Fibroblast of villous mesenchyme (primary cell): ENCODE data around the gene GHRH. TPM values are rescaled to one million over a fixed set of nuclear protein-coding genes. Genes with fewer than 3 reads are reported as not detected.

ENCODE experiments used
- DNase-seq: peaks from one replicate; pipeline ENCODE4 v3.0.0-alpha.2; 2010; ENCODE audit warnings: low read depth
- H3K4me3 ChIP-seq: 2 replicates; pipeline ENCODE4 v1.5.1; 2011; ENCODE audit warnings: low read depth, mild to moderate bottlenecking, low read length
- total RNA-seq: library from RNA; depleted of rRNA; stranded (reverse); fragments of >200 nt; gene quantifications from 2 replicates; pipeline ENCODE4 v1.2.3, GENCODE V29; 2012
- TF ChIP-seq, protein P1 (sequence below): IDR thresholded peaks from 2 replicates; pipeline ENCODE4 v1.5.1; 2012; ENCODE audit warnings: low read depth, mild to moderate bottlenecking, low read length; ENCODE audit not compliant: insufficient read depth

The GHRH gene
- total RNA-seq, 1 donor, result not detected

DNA sequence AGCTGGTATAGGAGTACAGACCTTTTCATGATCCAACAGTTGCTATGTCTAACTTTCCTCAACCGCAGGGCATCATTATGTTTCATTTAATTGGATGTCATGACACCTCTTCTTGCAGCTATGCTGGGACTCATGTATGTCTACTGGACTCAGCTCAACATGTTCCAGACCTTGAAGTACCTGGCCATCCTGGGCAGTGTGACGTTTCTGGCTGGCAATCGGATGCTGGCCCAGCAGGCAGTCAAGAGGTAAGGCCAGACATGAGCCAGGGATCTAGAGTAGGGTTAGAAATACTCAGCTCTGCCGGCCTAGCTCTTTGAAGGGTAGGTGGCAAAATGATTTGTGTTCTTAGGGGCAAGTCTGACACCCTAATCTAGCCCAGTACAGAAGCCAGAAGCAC is 25.2 kb downstream of the GHRH start:
- no peak for DNase-seq
- TF ChIP-seq, protein P1, sequence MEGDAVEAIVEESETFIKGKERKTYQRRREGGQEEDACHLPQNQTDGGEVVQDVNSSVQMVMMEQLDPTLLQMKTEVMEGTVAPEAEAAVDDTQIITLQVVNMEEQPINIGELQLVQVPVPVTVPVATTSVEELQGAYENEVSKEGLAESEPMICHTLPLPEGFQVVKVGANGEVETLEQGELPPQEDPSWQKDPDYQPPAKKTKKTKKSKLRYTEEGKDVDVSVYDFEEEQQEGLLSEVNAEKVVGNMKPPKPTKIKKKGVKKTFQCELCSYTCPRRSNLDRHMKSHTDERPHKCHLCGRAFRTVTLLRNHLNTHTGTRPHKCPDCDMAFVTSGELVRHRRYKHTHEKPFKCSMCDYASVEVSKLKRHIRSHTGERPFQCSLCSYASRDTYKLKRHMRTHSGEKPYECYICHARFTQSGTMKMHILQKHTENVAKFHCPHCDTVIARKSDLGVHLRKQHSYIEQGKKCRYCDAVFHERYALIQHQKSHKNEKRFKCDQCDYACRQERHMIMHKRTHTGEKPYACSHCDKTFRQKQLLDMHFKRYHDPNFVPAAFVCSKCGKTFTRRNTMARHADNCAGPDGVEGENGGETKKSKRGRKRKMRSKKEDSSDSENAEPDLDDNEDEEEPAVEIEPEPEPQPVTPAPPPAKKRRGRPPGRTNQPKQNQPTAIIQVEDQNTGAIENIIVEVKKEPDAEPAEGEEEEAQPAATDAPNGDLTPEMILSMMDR, result no peak
- H3K4me3 ChIP-seq, result no peak overlapping the region

DNA sequence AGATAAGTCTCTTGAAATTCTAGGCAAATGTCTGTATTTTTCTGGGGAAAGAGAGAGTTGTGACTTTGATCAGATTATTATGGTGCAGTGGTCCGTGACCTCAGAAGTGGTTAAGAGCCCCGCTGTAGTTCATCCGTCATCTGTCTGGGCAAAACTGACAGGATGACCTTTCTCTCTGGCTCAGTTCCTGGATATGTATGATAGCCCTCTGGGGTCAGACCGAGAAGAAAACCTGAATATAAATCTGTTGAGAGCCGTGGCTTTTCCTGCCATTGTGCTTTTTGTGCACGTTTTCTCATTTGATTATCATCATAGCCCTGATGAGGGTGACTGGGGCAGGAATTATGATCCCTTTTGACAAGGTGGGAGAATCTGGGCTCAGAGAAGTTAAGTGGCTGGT is 26.5 kb downstream of the GHRH start:
- DNase-seq, result no peak
- H3K4me3 ChIP-seq, result no peak overlapping the region
- TF ChIP-seq, protein P1, result no peak

DNA sequence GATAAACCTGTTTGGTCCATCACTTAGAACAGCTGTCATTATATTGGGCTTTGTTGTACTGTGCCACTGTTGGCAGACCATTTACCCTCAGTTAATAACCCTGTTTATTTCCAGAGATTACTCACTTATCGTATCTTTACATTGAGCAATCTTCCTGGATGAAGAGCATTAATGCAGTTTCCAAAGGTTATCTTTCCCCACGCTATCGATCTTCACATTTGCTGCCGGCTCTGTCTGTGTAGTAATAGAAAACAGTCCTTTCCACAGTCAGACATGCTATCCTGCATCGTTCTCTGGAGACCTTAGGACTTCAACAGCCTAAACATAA is 27.4 kb downstream of the GHRH start:
- no peak for DNase-seq
- TF ChIP-seq, protein P1, result no peak
- no peak overlapping the region for H3K4me3 ChIP-seq

DNA sequence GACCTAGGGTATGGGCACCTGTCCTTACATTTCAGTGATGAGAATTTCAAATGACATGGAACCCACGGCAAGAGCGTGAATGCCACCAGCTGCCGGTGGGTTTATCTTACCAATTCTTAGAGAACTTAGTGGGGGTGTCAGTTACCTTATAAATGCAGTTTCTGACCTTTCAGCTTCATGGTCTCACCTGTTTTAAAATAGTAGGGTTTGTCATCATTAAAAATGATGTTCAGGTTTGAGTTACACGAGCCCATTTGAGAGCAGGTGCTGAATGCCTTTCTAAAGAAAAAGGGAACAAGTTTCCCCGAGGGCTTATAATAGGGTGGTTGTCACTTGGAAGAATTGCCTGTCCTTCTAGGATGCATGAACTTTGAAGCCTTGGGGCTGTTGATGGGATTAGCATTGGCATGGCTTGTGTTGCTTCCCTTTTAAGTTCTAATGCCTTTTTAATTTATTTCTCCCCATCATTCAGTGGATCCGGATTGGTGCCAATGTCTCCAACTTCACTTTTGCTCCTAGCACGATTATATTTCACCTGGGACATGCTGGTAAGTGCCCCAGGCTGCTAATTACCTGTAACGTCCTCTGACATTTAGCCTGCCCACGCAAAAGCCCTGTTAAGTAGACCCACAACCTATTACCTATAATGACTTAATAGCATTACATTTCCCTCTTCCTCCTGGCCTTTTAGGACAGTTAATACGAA is 27.9 kb downstream of the GHRH start:
- H3K4me3 ChIP-seq, result no peak overlapping the region
- DNase-seq, result no peak
- TF ChIP-seq, protein P1, result no peak

DNA sequence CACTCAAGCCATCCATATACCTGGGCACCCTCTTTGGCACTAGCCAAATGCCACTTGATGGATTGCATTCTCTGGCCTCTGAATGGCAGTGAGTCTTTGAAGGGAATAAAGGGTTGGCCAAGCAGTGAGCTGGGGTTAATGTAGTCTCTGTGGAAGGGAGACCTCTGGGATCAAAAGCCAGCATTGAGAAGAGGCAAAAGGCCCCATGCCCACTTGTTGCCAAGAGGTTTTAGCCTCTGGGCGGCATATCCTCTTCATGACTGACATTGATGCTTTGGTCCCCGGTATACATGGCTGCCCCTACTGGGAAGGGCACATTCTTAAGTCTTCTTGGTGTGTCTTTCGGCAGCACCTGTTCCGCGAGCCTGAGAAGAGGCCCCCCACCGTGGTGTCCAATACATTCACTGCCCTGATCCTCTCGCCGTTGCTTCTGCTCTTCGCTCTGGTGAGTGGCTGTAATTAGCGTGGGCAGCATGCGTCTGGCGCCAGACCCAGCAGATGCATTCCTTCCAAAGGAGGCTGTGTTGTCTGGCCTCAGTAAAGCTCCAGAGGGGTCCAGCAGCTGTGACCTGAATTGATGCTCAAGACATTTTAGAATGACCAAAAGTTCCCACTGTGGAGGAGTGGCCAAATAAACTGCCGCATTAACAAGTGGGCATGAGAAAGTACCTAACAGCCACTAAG is 29.5 kb downstream of the GHRH start:
- no peak for DNase-seq
- TF ChIP-seq, protein P1, result no peak
- H3K4me3 ChIP-seq, result no peak overlapping the region

DNA sequence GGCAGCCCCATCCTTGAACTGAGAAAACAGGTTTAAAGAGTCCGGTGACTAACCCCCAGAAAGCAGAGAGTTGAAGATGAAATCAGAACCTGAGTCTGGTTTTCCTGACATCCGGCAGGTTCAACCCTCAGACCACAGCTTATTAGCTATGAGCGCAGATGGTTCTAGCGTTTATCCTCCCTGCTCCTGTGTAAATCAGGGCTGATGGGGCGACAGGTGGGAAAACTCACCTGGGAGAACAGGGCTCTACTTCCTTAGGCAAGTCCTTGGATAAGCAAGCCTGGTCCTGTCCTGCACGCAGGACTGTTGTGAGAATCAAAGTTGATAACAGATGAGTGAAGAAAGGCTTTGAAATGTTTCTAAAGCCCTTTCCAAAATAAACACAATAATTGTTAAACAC is 31.4 kb downstream of the GHRH start:
- H3K4me3 ChIP-seq, result no peak overlapping the region
- DNase-seq, result no peak
- TF ChIP-seq, protein P1, result no peak
